ENCODE results near the gene HEATR9.
A peak's percentile ranks its signal among the peaks of the same experiment; 100 is the strongest.

HEATR9 gene

DNA sequence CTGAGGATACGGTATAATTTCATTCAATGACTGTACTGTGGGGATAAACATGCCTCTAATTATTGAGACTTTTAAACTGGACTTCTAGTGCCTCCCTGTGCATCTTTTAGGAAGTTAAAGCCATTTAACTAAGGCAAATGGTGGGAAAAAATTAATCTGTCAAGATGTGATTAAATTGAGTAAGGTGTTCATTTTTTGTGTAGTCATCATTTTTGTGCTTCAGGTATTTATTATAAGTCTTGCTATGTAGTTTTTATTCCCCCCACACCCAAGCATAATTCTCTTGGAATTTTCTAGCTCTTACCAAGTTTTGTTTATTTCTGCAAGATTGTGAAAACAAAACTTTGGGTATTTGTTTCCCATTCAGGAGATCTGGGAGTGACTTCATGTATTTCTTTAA, 49.2 kb downstream of the HEATR9 start:
- H3K9me3 ChIP-seq (ENCODE audit: control insufficient read depth, insufficient read depth, low read length) = no peaks in the 10 kb centered on the region
- no peak overlapping the region for H3K27ac ChIP-seq (ENCODE audit: low read depth, low read length)
- no peak overlapping the region for H3K4me3 ChIP-seq (ENCODE audit: low read depth, low read length)
- no peak overlapping the region for H3K9ac ChIP-seq (ENCODE audit: low read depth, low read length)
- no peaks in the 10 kb centered on the region for H3K27me3 ChIP-seq (ENCODE audit: control insufficient read depth, insufficient read depth, low read length)
- peaks cover 95% of the 10 kb centered on the region for H3K36me3 ChIP-seq (ENCODE audit: control insufficient read depth, insufficient read depth, low read length)
- H3K4me1 ChIP-seq (ENCODE audit: control insufficient read depth, insufficient read depth, low read length) = no peaks in the 10 kb centered on the region

DNA sequence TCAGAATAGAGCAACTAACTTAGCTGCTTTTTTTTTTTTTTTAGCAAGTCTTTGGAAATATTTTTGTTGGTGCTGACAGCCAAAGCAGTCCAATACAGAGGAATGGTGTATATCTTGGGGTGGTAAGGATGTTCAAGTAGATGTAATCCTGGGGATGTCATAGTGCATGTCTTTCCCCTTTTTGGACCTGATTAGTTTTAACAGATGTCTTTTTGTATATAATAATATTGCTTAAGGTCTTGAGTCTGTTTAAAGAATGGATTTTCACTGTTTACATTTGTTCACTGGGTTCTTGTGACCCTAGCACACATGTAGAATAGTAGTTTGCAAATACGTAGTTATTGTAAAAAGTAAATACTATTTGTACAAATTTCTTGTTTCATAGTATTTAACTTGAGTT, 51.5 kb downstream of the HEATR9 start:
- Histone ChIP-seq H3K27ac (ENCODE audit: low read depth, low read length) (no peak overlapping the region), H3K4me1 (ENCODE audit: control insufficient read depth, insufficient read depth, low read length) (no peaks in the 10 kb centered on the region), H3K27me3 (ENCODE audit: control insufficient read depth, insufficient read depth, low read length) (no peaks in the 10 kb centered on the region), H3K9me3 (ENCODE audit: control insufficient read depth, insufficient read depth, low read length) (no peaks in the 10 kb centered on the region), H3K36me3 (ENCODE audit: control insufficient read depth, insufficient read depth, low read length) (peaks cover 74% of the 10 kb centered on the region), H3K9ac (ENCODE audit: low read depth, low read length) (no peak overlapping the region), H3K4me3 (ENCODE audit: low read depth, low read length) (no peak overlapping the region)

GRCh38 chr17:35816723-35817122, 52.0 kb downstream of the HEATR9 start:
- Histone ChIP-seq H3K9me3 (ENCODE audit: control insufficient read depth, insufficient read depth, low read length) (no peaks in the 10 kb centered on the region), H3K4me1 (ENCODE audit: control insufficient read depth, insufficient read depth, low read length) (peaks cover 4% of the 10 kb centered on the region; the same call in 1 of the 2 replicates), H3K4me3 (ENCODE audit: low read depth, low read length) (no peak overlapping the region), H3K27ac (ENCODE audit: low read depth, low read length) (no peak overlapping the region), H3K36me3 (ENCODE audit: control insufficient read depth, insufficient read depth, low read length) (peaks cover 74% of the 10 kb centered on the region), H3K27me3 (ENCODE audit: control insufficient read depth, insufficient read depth, low read length) (no peaks in the 10 kb centered on the region), H3K9ac (ENCODE audit: low read depth, low read length) (no peak overlapping the region)

DNA sequence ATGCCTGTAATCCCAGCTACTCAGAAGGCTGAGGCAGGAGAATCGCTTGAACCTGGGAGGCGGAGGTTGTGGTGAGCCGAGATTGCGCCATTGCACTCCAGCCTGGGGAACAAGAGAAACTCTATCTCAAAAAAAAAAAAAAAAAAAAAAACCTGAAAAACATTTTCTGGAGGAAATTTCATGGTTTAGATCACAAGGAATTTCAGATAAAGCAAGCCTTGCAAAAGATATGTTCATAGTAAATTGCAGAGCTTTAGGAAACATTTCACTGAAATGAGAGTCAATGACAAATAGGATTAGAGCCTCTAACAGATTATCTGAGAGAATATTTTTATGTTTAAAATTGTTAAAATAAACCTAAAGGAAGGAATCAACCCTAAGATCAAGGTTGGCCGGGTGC, 56.2 kb downstream of the HEATR9 start:
- no peaks in the 10 kb centered on the region for H3K9me3 ChIP-seq (ENCODE audit: control insufficient read depth, insufficient read depth, low read length)
- no peak overlapping the region for H3K9ac ChIP-seq (ENCODE audit: low read depth, low read length)
- H3K4me1 ChIP-seq (ENCODE audit: control insufficient read depth, insufficient read depth, low read length) = peaks cover 21% of the 10 kb centered on the region
- H3K27ac ChIP-seq (ENCODE audit: low read depth, low read length) = no peak overlapping the region
- H3K27me3 ChIP-seq (ENCODE audit: control insufficient read depth, insufficient read depth, low read length) = no peaks in the 10 kb centered on the region
- peaks cover 41% of the 10 kb centered on the region for H3K36me3 ChIP-seq (ENCODE audit: control insufficient read depth, insufficient read depth, low read length)
- no peak overlapping the region for H3K4me3 ChIP-seq (ENCODE audit: low read depth, low read length)

- H3K36me3 ChIP-seq (ENCODE audit: control insufficient read depth, insufficient read depth, low read length) = peaks cover 34% of the 10 kb centered on the region
- no peak overlapping the region for H3K27ac ChIP-seq (ENCODE audit: low read depth, low read length)
Measured at GRCh38 chr17:35811759-35812158, 56.9 kb downstream of the HEATR9 start.

DNA sequence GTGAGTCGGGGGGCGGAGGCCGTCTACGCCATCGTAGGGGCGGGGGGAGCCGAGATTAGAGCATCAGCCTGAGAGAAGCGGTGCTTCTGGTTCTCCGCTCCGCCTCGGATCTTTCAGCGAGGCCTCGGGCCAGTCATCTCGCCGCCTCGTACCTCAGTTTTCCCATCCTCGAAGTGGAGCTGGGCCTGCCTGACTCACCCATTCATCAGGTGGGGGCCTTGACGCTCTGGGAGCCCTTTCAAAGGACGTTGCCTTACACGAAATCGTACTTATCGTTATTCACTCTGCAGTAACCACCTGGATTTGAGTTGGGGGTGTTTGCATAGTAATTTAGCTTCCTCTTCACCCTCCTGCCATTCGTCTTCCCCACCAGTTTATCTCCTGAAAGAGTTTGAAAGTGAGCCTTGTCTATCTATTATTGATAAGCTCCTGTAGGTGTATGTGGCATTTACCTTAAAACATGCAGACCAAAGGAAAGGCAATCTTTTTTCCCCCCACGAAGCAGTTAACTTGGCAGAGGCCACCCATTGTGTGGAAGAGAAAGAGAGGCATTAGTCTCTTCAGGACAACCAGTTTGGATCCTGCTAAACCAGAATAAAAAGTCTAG, 58.7 kb downstream of the HEATR9 start:
- Histone ChIP-seq H3K9ac (ENCODE audit: low read depth, low read length) (peak overlapping the region; percentile 92), H3K36me3 (ENCODE audit: control insufficient read depth, insufficient read depth, low read length) (peaks cover 16% of the 10 kb centered on the region), H3K4me1 (ENCODE audit: control insufficient read depth, insufficient read depth, low read length) (peaks cover 25% of the 10 kb centered on the region), H3K9me3 (ENCODE audit: control insufficient read depth, insufficient read depth, low read length) (no peaks in the 10 kb centered on the region), H3K27me3 (ENCODE audit: control insufficient read depth, insufficient read depth, low read length) (no peaks in the 10 kb centered on the region), H3K4me3 (ENCODE audit: low read depth, low read length) (peak overlapping the region; percentile 98), H3K27ac (ENCODE audit: low read depth, low read length) (peak overlapping the region; percentile 96)

More at GRCh38 chr17:35811759-35812158, 56.9 kb downstream of the HEATR9 start:
- no peaks in the 10 kb centered on the region for H3K9me3 ChIP-seq (ENCODE audit: control insufficient read depth, insufficient read depth, low read length)
- H3K9ac ChIP-seq (ENCODE audit: low read depth, low read length) = no peak overlapping the region
- H3K4me3 ChIP-seq (ENCODE audit: low read depth, low read length) = peak overlapping the region; percentile 98; the same call in 1 of the 2 replicates
- H3K27me3 ChIP-seq (ENCODE audit: control insufficient read depth, insufficient read depth, low read length) = no peaks in the 10 kb centered on the region
- peaks cover 24% of the 10 kb centered on the region for H3K4me1 ChIP-seq (ENCODE audit: control insufficient read depth, insufficient read depth, low read length)

GRCh38 chr17:35808962-35809854, 59.5 kb downstream of the HEATR9 start, which contains the start of gene TAF15:
TAF15 (plus strand) TSS chr17:35809484; CDS start chr17:35809570, 86 bp downstream.
- Histone ChIP-seq H3K27me3 (ENCODE audit: control insufficient read depth, insufficient read depth, low read length) (no peaks in the 10 kb centered on the region), H3K4me3 (ENCODE audit: low read depth, low read length) (peak within 1 kb of the TSS; percentile 98), H3K9ac (ENCODE audit: low read depth, low read length) (peak within 1 kb of the TSS; percentile 92), H3K9me3 (ENCODE audit: control insufficient read depth, insufficient read depth, low read length) (no peaks in the 10 kb centered on the region), H3K4me1 (ENCODE audit: control insufficient read depth, insufficient read depth, low read length) (peaks cover 26% of the 10 kb centered on the region), H3K36me3 (ENCODE audit: control insufficient read depth, insufficient read depth, low read length) (peaks cover 14% of the 10 kb centered on the region), H3K27ac (ENCODE audit: low read depth, low read length) (peak within 1 kb of the TSS; percentile 96)

DNA sequence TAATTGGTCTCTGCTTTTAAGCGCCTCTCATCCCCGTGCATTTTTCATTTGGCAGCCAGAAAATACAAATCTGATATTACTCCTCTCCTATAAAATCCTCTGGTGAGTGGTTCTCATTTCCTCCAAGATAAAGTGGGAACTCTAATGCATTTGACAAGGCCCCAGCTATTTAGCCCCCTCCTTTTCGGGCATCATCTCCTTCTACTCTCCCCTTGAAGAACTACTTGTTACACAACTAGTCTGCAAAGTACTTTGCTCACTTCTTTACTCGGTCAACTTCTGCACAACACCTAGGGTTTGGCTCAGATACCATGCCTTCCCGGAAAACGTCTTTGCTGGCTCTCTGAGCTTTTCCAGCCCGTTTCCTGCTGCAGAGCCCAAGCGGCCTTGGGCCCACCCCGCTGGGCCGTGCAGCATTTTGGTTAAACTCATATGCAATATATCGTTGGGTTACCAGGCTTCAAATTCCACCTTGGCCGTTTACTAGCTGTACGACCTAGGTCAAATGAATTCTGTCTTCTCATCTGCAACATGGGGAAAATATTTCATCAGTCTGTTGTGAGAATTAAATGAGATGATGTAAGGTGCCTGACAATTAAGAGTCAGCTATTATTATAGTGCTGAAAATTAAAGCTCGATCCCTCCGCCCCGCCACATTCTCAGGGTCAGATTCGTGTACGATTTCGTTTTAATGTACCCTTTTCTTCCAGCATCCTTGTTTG, 60.3 kb downstream of the HEATR9 start:
- peak overlapping the region; percentile 96 for H3K27ac ChIP-seq (ENCODE audit: low read depth, low read length)
- peaks cover 26% of the 10 kb centered on the region for H3K4me1 ChIP-seq (ENCODE audit: control insufficient read depth, insufficient read depth, low read length)
- peaks cover 14% of the 10 kb centered on the region for H3K36me3 ChIP-seq (ENCODE audit: control insufficient read depth, insufficient read depth, low read length)
- peak overlapping the region; percentile 98 for H3K4me3 ChIP-seq (ENCODE audit: low read depth, low read length)
- H3K9me3 ChIP-seq (ENCODE audit: control insufficient read depth, insufficient read depth, low read length) = no peaks in the 10 kb centered on the region
- no peaks in the 10 kb centered on the region for H3K27me3 ChIP-seq (ENCODE audit: control insufficient read depth, insufficient read depth, low read length)
- H3K9ac ChIP-seq (ENCODE audit: low read depth, low read length) = peak overlapping the region; percentile 92; the same call in 1 of the 2 replicates

DNA sequence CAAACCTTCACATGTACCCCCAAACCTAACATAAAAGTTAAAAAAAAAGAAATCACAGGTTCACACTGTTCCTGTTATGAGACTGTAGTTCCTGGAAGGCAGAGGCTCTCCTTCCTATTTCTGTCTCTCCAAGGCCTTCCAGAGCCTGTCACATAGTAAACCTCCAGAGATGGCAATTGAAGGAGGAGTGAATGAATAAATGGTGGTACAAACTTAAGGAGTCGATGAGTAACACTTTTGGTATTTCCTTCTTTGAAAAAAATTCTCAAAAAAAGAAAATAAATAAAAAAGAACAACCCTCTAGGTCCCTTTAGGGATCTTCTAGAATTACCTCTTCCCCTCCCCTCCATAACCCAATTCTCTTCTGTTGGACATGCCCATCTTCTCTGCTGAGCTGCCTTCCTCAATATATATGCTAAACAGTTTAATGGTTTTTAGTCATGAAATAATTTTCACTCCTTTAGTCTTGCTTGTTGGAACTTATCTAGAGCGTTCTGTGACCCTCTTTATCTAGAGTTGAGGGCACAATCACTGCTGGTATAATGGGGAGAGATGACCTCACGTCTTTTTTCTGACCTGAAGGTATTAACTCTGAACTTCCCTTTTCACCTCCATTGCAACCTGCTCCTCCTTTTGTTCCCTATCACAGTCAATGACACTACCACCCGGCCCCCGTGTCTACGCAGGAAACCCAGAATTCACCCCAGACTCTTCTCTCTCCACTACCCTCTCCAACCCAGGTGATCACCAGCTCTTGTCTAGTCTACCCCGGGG, 61.1 kb downstream of the HEATR9 start:
- Histone ChIP-seq H3K27ac (ENCODE audit: low read depth, low read length) (no peak overlapping the region), H3K9ac (ENCODE audit: low read depth, low read length) (no peak overlapping the region), H3K4me1 (ENCODE audit: control insufficient read depth, insufficient read depth, low read length) (peaks cover 26% of the 10 kb centered on the region), H3K36me3 (ENCODE audit: control insufficient read depth, insufficient read depth, low read length) (peaks cover 14% of the 10 kb centered on the region), H3K4me3 (ENCODE audit: low read depth, low read length) (no peak overlapping the region), H3K27me3 (ENCODE audit: control insufficient read depth, insufficient read depth, low read length) (no peaks in the 10 kb centered on the region), H3K9me3 (ENCODE audit: control insufficient read depth, insufficient read depth, low read length) (no peaks in the 10 kb centered on the region)

Measured in HUES48 (cell line).